Activated CD8-positive, alpha-beta T cell treated with anti-CD3 and anti-CD28 coated beads for 36 hours (primary cell): ENCODE measurements around the gene RASL12. TPM values are rescaled to one million over a fixed set of nuclear protein-coding genes. Genes with fewer than 3 reads are reported as not detected.

Source experiments
- ATAC-seq: fragments of 200-7000 bp; cut with Tn5 transposase; one replicate; pipeline ENCODE4 v1.10.0; 2021; ENCODE audit warnings: mild to moderate bottlenecking, moderate library complexity
- CTCF ChIA-PET: fragments of 350-600 bp; sonication (Branson Sonifier 250); formaldehyde crosslinking; loops from one replicate; lab custom pipeline; 2021; ENCODE audit warnings: antibody characterized with exemption; lab: Charles Lee
- POLR2A ChIA-PET: fragments of 350-600 bp; sonication (Branson Sonifier 250); formaldehyde crosslinking; loops from one replicate; lab custom pipeline; 2021; ENCODE audit warnings: antibody characterized with exemption; lab: Charles Lee
- DNase-seq: peaks from one replicate; pipeline ENCODE4 v3.0.0-alpha.2; 2020
- H3K27ac Mint-ChIP-seq: one replicate; pipeline ENCODE4 v1.8.0; 2021; ENCODE audit warnings: mild to moderate bottlenecking, mixed read lengths
- H3K27me3 Mint-ChIP-seq: one replicate; pipeline ENCODE4 v1.8.0; 2021; ENCODE audit warnings: mixed read lengths
- H3K36me3 Mint-ChIP-seq: one replicate; pipeline ENCODE4 v1.8.0; 2021; ENCODE audit warnings: low read depth, mixed read lengths
- H3K4me1 Mint-ChIP-seq: one replicate; pipeline ENCODE4 v1.8.0; 2021; ENCODE audit warnings: low read depth, mixed read lengths
- H3K4me3 Mint-ChIP-seq: one replicate; pipeline ENCODE4 v1.8.0; 2021; ENCODE audit warnings: mild to moderate bottlenecking, moderate library complexity, mixed read lengths
- H3K9me3 Mint-ChIP-seq: one replicate; pipeline ENCODE4 v1.8.0; 2021; ENCODE audit warnings: mixed read lengths
- CTCF ChIP-seq: fragments of 200-600 bp; IDR thresholded peaks from one replicate; pipeline ENCODE4 v1.8.0; 2022; ENCODE audit warnings: antibody characterized with exemption, mild to moderate bottlenecking
- intact Hi-C: fragments of 100-400 bp; cut with micrococcal nuclease; formaldehyde crosslinking; loops from one replicate; pipeline ENCODE4 v1.10.0; 2022
- total RNA-seq, 2 experiments: library from RNA; stranded (reverse); gene quantifications; one replicate each; pipeline ENCODE4 v1.2.3, GENCODE V29; 2021

RASL12 gene
- total RNA-seq, 2 experiments from 2014 or later: not detected

GRCh38 chr15:65060641-65061397 is 7.0 kb downstream of the RASL12 start:
- CTCF ChIA-PET: interaction anchor here (0.9 to 1.1 kb wide), 2 partner anchors 10 to 17 kb away, joined by 3 to 4 read pairs; no protein-coding TSS in a partner anchor

GRCh38 chr15:65059931-65060596 is 7.7 kb downstream of the RASL12 start:
- Mint-ChIP-seq H3K36me3 (no peaks in the 10 kb centered on the region), H3K4me3 (no peak overlapping the region), H3K27ac (no peak overlapping the region), H3K27me3 (peaks cover 2% of the 10 kb centered on the region), H3K9me3 (peaks cover 3% of the 10 kb centered on the region), H3K4me1 (no peaks in the 10 kb centered on the region)
- ATAC-seq (no peak), DNase-seq (no peak)
- no peak for TF ChIP-seq CTCF
- intact Hi-C loops: no loop called here
- ChIA-PET POLR2A (no interaction called here), CTCF (interaction anchor here (1.0 to 1.7 kb wide), 2 partner anchors 13 to 41 kb away, joined by 3 to 5 read pairs; no protein-coding TSS in a partner anchor)

More at GRCh38 chr15:65060641-65061397, 7.0 kb downstream of the RASL12 start:
- DNase-seq (no peak), ATAC-seq (no peak)
- Mint-ChIP-seq H3K27ac (no peak overlapping the region), H3K4me3 (no peak overlapping the region), H3K4me1 (no peaks in the 10 kb centered on the region), H3K36me3 (no peaks in the 10 kb centered on the region), H3K9me3 (peaks cover 3% of the 10 kb centered on the region), H3K27me3 (peaks cover 9% of the 10 kb centered on the region)
- intact Hi-C loops: no loop called here
- TF ChIP-seq CTCF: no peak
- POLR2A ChIA-PET: interaction anchor here (0.9 kb wide), 1 partner anchor 244 kb away, joined by 4 read pairs; the partner anchor contains the start of gene RNU5B-1

- ATAC-seq (no peak), DNase-seq (no peak)
- ChIA-PET POLR2A (no interaction called here), CTCF (interaction anchor here (1.0 to 6.4 kb wide), 3 partner anchors 14 to 42 kb away, joined by 3 to 37 read pairs (median 5); partner anchors contain the start of gene KBTBD13)
- H3K27me3 Mint-ChIP-seq: peaks cover 2% of the 10 kb centered on the region
- no peaks in the 10 kb centered on the region for H3K4me1 Mint-ChIP-seq
- no peak for TF ChIP-seq CTCF
- no peak overlapping the region for H3K4me3 Mint-ChIP-seq
- no peaks in the 10 kb centered on the region for H3K36me3 Mint-ChIP-seq
- intact Hi-C loops: no loop called here
- peaks cover 3% of the 10 kb centered on the region for H3K9me3 Mint-ChIP-seq
- no peak overlapping the region for H3K27ac Mint-ChIP-seq
These were observed 8.4 kb downstream of the RASL12 start for GRCh38 chr15:65059369-65059750.

- H3K9me3 Mint-ChIP-seq: peaks cover 3% of the 10 kb centered on the region
- no peaks in the 10 kb centered on the region for H3K27me3 Mint-ChIP-seq
- H3K4me1 Mint-ChIP-seq: no peaks in the 10 kb centered on the region
- TF ChIP-seq CTCF: no peak
- ATAC-seq (no peak), DNase-seq (no peak)
- H3K36me3 Mint-ChIP-seq: no peaks in the 10 kb centered on the region
- ChIA-PET POLR2A (no interaction called here), CTCF (interaction anchor here (1.0 to 6.4 kb wide), 3 partner anchors 14 to 43 kb away, joined by 3 to 37 read pairs (median 5); partner anchors contain the start of gene KBTBD13)
- no peak overlapping the region for H3K4me3 Mint-ChIP-seq
- intact Hi-C loops: no loop called here
- H3K27ac Mint-ChIP-seq: no peak overlapping the region
These were observed 9.1 kb downstream of the RASL12 start for GRCh38 chr15:65058394-65059368.
